Stimulated activated naive CD4-positive, alpha-beta T cell treated with Interleukin-2 at 50 U/mL for 16 hours (primary cell): ENCODE data around the gene SRCIN1.
"Not testable (repeated sequence)": the region's sequence is repeated elsewhere in the genome, so short reads cannot be mapped to it uniquely, and the experiment has no call there.

ENCODE experiments used
- DNase-seq: peaks from one replicate; lab custom pipeline; 2025; lab: John Stamatoyannopoulos, UW

SRCIN1 gene, protein sequence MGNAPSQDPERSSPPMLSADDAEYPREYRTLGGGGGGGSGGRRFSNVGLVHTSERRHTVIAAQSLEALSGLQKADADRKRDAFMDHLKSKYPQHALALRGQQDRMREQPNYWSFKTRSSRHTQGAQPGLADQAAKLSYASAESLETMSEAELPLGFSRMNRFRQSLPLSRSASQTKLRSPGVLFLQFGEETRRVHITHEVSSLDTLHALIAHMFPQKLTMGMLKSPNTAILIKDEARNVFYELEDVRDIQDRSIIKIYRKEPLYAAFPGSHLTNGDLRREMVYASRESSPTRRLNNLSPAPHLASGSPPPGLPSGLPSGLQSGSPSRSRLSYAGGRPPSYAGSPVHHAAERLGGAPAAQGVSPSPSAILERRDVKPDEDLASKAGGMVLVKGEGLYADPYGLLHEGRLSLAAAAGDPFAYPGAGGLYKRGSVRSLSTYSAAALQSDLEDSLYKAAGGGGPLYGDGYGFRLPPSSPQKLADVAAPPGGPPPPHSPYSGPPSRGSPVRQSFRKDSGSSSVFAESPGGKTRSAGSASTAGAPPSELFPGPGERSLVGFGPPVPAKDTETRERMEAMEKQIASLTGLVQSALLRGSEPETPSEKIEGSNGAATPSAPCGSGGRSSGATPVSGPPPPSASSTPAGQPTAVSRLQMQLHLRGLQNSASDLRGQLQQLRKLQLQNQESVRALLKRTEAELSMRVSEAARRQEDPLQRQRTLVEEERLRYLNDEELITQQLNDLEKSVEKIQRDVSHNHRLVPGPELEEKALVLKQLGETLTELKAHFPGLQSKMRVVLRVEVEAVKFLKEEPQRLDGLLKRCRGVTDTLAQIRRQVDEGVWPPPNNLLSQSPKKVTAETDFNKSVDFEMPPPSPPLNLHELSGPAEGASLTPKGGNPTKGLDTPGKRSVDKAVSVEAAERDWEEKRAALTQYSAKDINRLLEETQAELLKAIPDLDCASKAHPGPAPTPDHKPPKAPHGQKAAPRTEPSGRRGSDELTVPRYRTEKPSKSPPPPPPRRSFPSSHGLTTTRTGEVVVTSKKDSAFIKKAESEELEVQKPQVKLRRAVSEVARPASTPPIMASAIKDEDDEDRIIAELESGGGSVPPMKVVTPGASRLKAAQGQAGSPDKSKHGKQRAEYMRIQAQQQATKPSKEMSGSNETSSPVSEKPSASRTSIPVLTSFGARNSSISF

DNA sequence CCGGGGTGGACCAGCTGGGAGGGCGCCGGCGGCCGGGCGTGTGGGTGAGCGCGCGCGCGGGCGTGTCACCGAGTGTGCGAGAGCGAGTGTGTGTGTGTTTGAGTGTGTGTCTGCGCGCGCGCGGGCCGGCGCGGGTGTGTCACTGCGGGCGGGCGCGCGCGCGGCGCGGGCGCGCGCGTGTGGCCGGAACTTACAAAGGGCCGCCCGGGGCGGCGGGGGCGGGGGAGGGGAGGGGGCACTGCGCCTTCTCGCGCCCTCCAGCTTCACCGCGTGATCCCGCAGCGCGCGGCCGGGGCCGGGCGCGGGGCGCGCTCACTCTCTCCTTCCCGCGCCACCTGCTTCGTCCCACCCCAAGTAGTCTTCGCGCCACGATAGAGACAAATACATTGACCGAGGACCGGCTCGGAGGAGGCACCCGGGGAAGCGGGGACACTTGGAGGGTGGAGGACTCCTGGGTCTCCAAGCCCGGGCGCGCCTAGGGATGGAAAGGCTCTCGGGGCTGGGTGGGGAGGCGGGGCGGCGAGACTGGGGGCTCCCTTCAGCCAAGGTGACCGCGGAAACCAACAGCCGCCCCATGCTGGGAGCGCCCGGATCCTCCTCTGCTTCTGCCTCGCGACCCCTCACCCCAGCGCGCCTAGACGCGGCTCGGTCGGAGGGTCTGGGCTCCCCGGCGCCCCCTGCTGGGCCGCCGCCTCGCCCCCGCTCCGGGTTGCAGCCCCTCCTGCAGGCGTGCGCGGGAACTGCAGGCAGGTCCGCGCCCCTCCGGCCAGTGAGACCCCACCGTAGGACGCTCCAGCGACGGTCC lies at the start of gene SRCIN1:
Gene SRCIN1, minus strand, starts transcription at position 112 of the 805 bp plus-strand sequence. CDS start 247 bp downstream, outside the sequence.
- DNase-seq = peak; percentile 16

- DNase-seq = no peak
Measured at GRCh38 chr17:38654411-38655398, 49.0 kb upstream of the SRCIN1 start.

DNA sequence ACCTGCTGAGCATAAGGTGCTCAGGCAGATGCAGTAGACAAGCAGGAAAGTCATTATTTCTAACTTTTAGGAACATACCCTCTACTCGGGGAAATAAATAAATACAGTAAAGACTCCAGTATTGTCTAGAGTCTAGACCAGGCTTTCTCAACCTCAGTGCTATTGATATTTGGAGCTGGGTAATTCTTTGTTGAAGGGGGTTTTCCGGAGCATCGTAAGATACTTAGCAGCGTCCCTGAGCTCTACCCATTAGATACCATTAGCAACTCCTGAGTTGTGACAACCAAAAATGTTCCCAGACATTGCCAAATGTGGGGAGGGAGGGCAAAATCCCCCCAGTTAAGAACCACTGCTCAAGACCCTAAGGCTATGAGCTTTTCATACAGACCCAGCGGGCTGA lies 47.9 kb upstream of the SRCIN1 start:
- no peak for DNase-seq

- DNase-seq = no peak
Measured at GRCh38 chr17:38653230-38653629, 47.5 kb upstream of the SRCIN1 start.

DNA sequence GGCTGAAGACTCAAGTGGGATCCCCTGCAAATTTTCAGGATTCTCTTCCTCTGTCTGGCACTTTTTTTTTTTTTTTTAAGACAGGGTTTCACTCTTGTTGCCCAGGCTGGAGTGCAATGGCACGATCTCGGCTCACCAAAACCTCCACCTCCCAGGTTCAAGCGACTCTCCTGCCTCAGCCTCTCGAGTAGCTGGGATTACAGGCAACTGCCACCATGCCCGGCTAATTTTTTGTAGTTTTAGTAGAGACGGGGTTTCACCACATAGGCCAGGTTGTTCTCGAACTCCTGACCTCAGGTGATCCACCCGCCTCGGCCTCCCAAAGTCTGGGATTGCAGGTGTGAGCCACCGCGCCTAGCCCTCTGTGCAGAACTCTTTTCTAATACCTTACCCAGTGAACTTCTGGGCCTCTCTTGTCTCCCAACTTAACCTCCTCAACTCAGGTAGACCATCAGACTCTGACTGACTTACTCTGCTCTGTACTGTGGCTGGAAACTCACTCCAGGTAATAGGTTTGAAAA lies 45.0 kb upstream of the SRCIN1 start:
- not testable (repeated sequence) for DNase-seq

GRCh38 chr17:38637951-38638350 lies 32.2 kb upstream of the SRCIN1 start:
- DNase-seq = no peak

- DNase-seq = no peak
Measured at GRCh38 chr17:38636054-38636453, 30.3 kb upstream of the SRCIN1 start.

DNA sequence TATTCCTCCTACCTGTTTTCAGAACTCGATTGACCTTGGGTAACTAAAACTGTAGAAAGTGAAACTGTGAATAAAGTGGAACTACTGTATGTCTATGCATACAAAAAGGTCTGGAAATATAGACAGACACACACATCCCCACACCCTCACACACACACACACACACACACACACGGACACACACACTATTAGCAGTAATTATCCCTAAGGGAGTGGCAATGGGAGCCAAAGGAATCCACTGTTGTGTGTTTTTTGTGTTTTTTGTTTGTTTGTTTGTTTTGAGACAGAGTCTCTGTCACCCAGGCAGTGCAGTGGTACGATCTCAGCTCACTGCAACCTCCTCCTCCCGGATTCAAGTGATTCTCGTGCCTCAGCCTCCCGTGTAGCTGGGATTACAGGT lies 26.6 kb upstream of the SRCIN1 start:
- DNase-seq = no peak

DNA sequence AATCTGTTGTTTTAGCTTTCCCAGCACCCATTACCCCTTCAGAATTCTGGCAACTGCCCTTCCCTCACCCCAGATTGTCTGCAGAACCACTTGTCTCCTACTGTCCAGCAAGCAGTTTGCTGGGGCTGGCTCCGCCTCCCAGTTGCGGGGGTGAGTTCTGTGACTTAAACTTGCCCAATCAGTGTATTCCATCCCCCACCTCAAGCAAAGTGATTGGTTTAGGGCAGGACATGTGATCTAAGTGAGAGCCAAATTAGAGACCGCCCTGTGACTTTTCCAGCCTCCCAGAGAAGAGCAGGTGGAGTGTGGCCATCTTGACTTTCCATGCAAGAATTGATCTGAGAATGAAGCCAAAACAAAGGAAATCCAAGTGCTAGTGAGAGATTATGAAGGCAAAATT lies 22.7 kb upstream of the SRCIN1 start:
- DNase-seq = no peak

- no peak for DNase-seq
Measured at GRCh38 chr17:38627957-38628356, 22.2 kb upstream of the SRCIN1 start.

DNA sequence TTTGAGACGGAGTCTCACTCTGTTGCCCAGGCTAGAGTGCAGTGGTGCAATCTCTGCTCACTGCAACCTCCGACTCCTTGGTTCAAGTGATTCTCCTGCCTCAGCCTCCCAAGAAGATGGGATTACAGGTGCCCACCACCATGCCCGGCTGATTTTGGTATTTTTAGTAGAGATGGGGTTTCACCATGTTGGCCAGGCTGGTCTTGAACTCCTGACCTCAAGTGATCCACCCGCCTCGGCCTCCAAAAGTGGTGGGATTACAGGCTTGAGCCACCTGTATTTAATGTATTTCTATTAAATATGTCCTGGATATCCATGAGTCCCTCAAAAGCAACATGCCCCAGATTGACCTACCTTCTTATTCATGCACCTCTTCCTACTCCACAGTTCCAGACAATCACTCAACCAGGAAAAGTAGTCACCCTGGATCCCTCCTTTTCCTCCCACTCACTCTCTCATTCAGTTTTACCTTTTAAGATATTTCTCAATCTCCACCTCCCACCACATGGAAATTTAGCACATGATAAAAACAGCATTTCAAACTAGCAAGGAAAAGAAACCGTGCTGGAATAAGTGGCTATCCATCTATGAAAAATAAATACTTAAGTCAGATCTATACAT lies 21.0 kb upstream of the SRCIN1 start:
- not testable (repeated sequence) for DNase-seq

DNA sequence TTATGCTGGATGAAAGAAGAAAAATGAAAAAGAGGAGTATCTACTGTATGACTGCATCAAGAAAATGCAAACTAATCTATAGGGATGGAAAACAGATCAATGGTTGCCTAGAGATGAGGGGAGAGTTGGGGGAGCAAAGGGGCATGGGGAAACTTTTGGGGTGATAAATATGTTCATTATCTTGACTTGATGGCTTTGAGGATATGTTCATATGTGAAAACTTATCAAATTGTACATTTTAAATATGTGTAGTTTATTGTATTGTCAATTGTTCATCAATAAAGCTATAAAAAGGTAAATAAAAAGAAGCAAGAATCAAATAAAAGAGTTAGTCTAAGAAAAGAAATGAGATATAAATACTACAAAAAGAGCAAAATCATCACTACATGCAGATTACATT lies 19.7 kb upstream of the SRCIN1 start:
- no peak for DNase-seq

GRCh38 chr17:38624782-38625355 lies 19.1 kb upstream of the SRCIN1 start:
- DNase-seq = not testable (repeated sequence)

DNA sequence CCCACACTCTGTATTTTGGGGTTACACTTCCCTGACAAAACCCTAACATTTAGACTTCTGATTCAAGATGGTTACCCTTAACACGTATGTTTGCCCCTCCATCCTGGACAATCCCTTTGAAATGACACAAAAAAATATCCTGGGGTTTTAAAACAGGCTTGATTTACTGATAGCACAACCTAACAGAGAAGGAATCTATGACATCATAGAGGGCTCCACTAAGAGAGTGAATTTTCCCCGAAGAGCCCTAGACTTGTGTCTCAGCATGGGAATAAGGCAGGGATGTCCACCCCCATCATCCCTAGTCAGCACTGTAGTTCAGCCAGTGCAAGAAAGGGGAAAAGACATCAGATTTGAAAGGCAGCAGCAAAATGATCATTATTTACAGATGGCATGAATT lies 15.8 kb upstream of the SRCIN1 start:
- DNase-seq = no peak

DNA sequence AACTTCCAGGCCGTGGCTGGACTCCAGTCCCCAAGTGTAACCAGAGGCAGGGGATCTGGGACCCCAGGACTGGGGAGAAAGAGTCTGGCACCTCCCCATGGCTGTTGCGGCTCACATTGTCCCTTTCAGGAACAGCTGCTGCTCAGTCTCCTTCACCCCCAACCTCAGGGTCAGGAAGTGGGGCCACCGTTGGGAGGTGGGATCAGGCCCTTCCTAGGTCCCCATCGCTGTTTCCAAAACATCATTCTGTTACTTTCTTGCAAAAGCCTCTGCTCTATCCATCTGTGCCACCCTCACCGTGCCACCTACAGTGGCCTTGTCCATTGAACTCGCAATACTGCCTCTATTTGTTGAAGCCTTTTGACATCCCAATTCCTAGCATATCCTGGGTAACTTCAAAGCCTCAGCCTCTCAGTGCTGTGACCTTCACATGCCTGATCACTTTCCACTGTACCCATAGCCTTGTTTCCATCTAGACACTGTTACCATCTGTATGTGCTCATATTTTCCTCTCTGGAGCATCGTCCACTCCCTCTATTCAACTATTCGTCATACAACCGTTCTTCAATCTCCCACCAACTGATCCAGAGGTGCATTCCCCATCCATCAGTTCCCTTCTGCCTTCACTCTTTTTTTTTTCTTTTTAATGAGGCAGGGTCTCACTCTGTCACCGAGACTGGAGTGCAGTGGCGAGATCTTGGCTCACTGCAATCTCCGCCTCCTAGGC lies 15.0 kb upstream of the SRCIN1 start:
- no peak for DNase-seq

GRCh38 chr17:38619937-38620550 lies 14.3 kb upstream of the SRCIN1 start:
- no peak for DNase-seq

GRCh38 chr17:38619451-38619795 lies 13.7 kb upstream of the SRCIN1 start:
- no peak for DNase-seq
